H1 (cell line): ENCODE results near the gene MIPOL1. TPM values are rescaled to one million over a fixed set of nuclear protein-coding genes. Genes with fewer than 3 reads are reported as not detected.

Source experiments
- CTCF ChIA-PET: fragments of 300-600 bp; sonication (Branson Sonifier 250); formaldehyde crosslinking; loops from one replicate; lab custom pipeline; 2021; ENCODE audit not compliant: partially characterized antibody; lab: Charles Lee
- POLR2A ChIA-PET: fragments of 300-600 bp; sonication (Branson Sonifier 250); formaldehyde crosslinking; loops from one replicate; lab custom pipeline; 2021; ENCODE audit warnings: inconsistent platforms; ENCODE audit not compliant: partially characterized antibody; lab: Charles Lee
- DNase-seq, 2 experiments: peaks; one replicate each; pipeline versions ENCODE4 v3.0.0 to v3.0.0-alpha.2; 2010 to 2022; ENCODE audit warnings: low spot score in 2 of 2, low read depth in 1 of 2, mixed read lengths in 1 of 2
- FAIRE-seq: peaks from 2 replicates; lab custom pipeline; 2011; peaks lifted over from hg19 to GRCh38; lab: Jason Lieb, UNC
- H2AFZ ChIP-seq: 2 replicates; pipeline ENCODE4 v1.8.1; 2012; ENCODE audit warnings: low read length, inconsistent platforms
- H2AK5ac ChIP-seq: 2 replicates; pipeline ENCODE4 v1.6.1; 2013; ENCODE audit warnings: low read depth, low read length
- H2BK120ac ChIP-seq: replicated peaks from 2 replicates; pipeline ENCODE3; 2013; ENCODE audit warnings: low read depth, low read length, inconsistent platforms
- H2BK12ac ChIP-seq: 2 replicates; pipeline ENCODE4 v1.6.1; 2013; ENCODE audit warnings: low read depth, low read length
- H2BK15ac ChIP-seq: 2 replicates; pipeline ENCODE4 v1.6.1; 2013; ENCODE audit warnings: low read length
- H2BK20ac ChIP-seq: 2 replicates; pipeline ENCODE4 v1.6.1; 2013; ENCODE audit warnings: low read length
- H2BK5ac ChIP-seq: 2 replicates; pipeline ENCODE4 v1.6.1; 2013; ENCODE audit warnings: low read depth, low read length
- H3K14ac ChIP-seq: 2 replicates; pipeline ENCODE4 v1.6.1; 2013; ENCODE audit warnings: inconsistent platforms; ENCODE audit not compliant: insufficient read length
- H3K18ac ChIP-seq: 2 replicates; pipeline ENCODE4 v1.6.1; 2013; ENCODE audit warnings: low read length; ENCODE audit errors: extremely low read depth
- H3K23ac ChIP-seq: 2 replicates; pipeline ENCODE4 v1.6.1; 2013; ENCODE audit warnings: inconsistent platforms; ENCODE audit not compliant: insufficient read length
- H3K23me2 ChIP-seq: 2 replicates; pipeline ENCODE4 v1.6.1; 2013; ENCODE audit warnings: low read depth, low read length
- H3K27ac ChIP-seq: 2 replicates; pipeline ENCODE4 v1.6.1; 2011; ENCODE audit warnings: low read depth, low read length, inconsistent platforms
- H3K27me3 ChIP-seq, 4 experiments: replicated peaks in 1 of 4; 1 replicate in 1 of 4; 2 replicates in 3 of 4; pipeline versions ENCODE4 v1.6.1 to v1.8.1; 2011 to 2013; ENCODE audit warnings: low read length in 3 of 4, mild to moderate bottlenecking in 3 of 4, inconsistent platforms in 2 of 4, mixed read lengths in 2 of 4, moderate library complexity in 1 of 4; ENCODE audit not compliant: control insufficient read depth in 3 of 4, insufficient read depth in 3 of 4; ENCODE audit errors: extremely low read depth in 1 of 4
- H3K36me3 ChIP-seq, 4 experiments: 2 replicates each; pipeline versions ENCODE4 v1.6.1 to v1.8.1; 2011 to 2013; ENCODE audit warnings: mild to moderate bottlenecking in 4 of 4, low read length in 3 of 4, moderate library complexity in 2 of 4, control low read depth in 1 of 4, inconsistent platforms in 1 of 4; ENCODE audit not compliant: insufficient read depth in 4 of 4, control insufficient read depth in 2 of 4
- H3K4ac ChIP-seq: replicated peaks from 2 replicates; pipeline ENCODE3; 2013; ENCODE audit warnings: low read length, low read depth, mixed read lengths, inconsistent platforms; ENCODE audit not compliant: insufficient read length
- H3K4me1 ChIP-seq, 4 experiments: replicated peaks in 1 of 4; 1 replicate in 1 of 4; 2 replicates in 3 of 4; pipeline versions ENCODE4 v1.6.1 to v1.8.1; 2011 to 2013; ENCODE audit warnings: low read length in 3 of 4, inconsistent platforms in 2 of 4, mixed read lengths in 1 of 4; ENCODE audit not compliant: insufficient read depth in 4 of 4, control insufficient read depth in 3 of 4
- H3K4me2 ChIP-seq, 2 experiments: 2 replicates each; pipeline versions ENCODE4 v1.6.1 to v1.8.1; 2011 to 2013; ENCODE audit warnings: low read depth in 2 of 2, low read length in 2 of 2, control low read depth in 1 of 2, inconsistent platforms in 1 of 2, mild to moderate bottlenecking in 1 of 2; ENCODE audit not compliant: insufficient read depth in 1 of 2
- H3K4me3 ChIP-seq, 4 experiments: fragments of 200-600, 300-600 bp in 1 of 4; sonication (generic), shearing (Covaris generic), sonication (Bioruptor Twin) in 1 of 4; 2 replicates each; pipeline versions ENCODE4 v1.5.1 to v1.8.1; 2011 to 2016; ENCODE audit warnings: low read length in 4 of 4, low read depth in 3 of 4, control low read depth in 2 of 4, inconsistent platforms in 2 of 4, mild to moderate bottlenecking in 2 of 4, mixed read lengths in 1 of 4, moderate library complexity in 1 of 4; ENCODE audit not compliant: insufficient read depth in 2 of 4; ENCODE audit errors: extremely low read depth in 1 of 4
- H3K56ac ChIP-seq: replicated peaks from 2 replicates; pipeline ENCODE3; 2013; ENCODE audit warnings: low read depth, mild to moderate bottlenecking, mixed read lengths, low read length, inconsistent platforms; ENCODE audit not compliant: insufficient read length
- H3K79me1 ChIP-seq: 2 replicates; pipeline ENCODE4 v1.6.1; 2013; ENCODE audit warnings: low read depth, low read length, control low read depth
- H3K79me2 ChIP-seq, 2 experiments: 2 replicates each; pipeline versions ENCODE4 v1.6.1 to v1.8.1; 2012 to 2013; ENCODE audit warnings: low read length in 2 of 2, mild to moderate bottlenecking in 2 of 2, inconsistent platforms in 1 of 2; ENCODE audit not compliant: insufficient read depth in 2 of 2, control insufficient read depth in 1 of 2
- H3K9ac ChIP-seq, 4 experiments: replicated peaks in 1 of 4; 1 replicate in 1 of 4; 2 replicates in 3 of 4; pipeline versions ENCODE4 v1.6.1 to v1.8.1; 2011 to 2013; ENCODE audit warnings: low read depth in 3 of 4, low read length in 3 of 4, control low read depth in 2 of 4, mild to moderate bottlenecking in 2 of 4, moderate library complexity in 2 of 4, inconsistent platforms in 1 of 4; ENCODE audit errors: extremely low read depth in 1 of 4
- H3K9me3 ChIP-seq, 2 experiments: 2 replicates each; pipeline versions ENCODE4 v1.6.1 to v1.8.1; 2012 to 2013; ENCODE audit warnings: mild to moderate bottlenecking in 2 of 2, moderate library complexity in 2 of 2, control low read depth in 1 of 2, inconsistent platforms in 1 of 2, low read depth in 1 of 2, low read length in 1 of 2, mixed read lengths in 1 of 2; ENCODE audit not compliant: insufficient read depth in 2 of 2
- H4K20me1 ChIP-seq, 2 experiments: replicated peaks in 1 of 2; 2 replicates each; pipeline versions ENCODE3 to v1.8.1; 2011 to 2013; ENCODE audit warnings: inconsistent platforms in 2 of 2, low read length in 2 of 2, mild to moderate bottlenecking in 1 of 2; ENCODE audit not compliant: insufficient read depth in 2 of 2, control insufficient read depth in 1 of 2
- H4K5ac ChIP-seq: 2 replicates; pipeline ENCODE4 v1.6.1; 2013; ENCODE audit warnings: low read length, low read depth, mixed read lengths, inconsistent platforms; ENCODE audit not compliant: insufficient read length
- H4K8ac ChIP-seq: 2 replicates; pipeline ENCODE4 v1.8.0; 2013; ENCODE audit warnings: mild to moderate bottlenecking, moderate library complexity, low read length, inconsistent platforms; ENCODE audit not compliant: insufficient read depth; ENCODE audit errors: extremely low read depth
- H4K91ac ChIP-seq: replicated peaks from 2 replicates; pipeline ENCODE3; 2013; ENCODE audit warnings: low read length, mixed read lengths, inconsistent platforms; ENCODE audit not compliant: insufficient read length
- ATF3 ChIP-seq: IDR thresholded peaks from 2 replicates; pipeline ENCODE4 v1.6.1; 2011; ENCODE audit warnings: low read depth, mild to moderate bottlenecking, low read length; ENCODE audit not compliant: insufficient read depth
- CBX5 ChIP-seq: fragments of 300-800, 300-1000 bp; sonication (generic); IDR thresholded peaks from 2 replicates; pipeline ENCODE4 v1.7.1; 2016; ENCODE audit warnings: antibody characterized with exemption, low read length, low read depth
- CHD2 ChIP-seq: IDR thresholded peaks from 2 replicates; pipeline ENCODE4 v1.6.1; 2012; ENCODE audit warnings: low read length, improper control_type of control experiment
- E2F6 ChIP-seq: IDR thresholded peaks from 2 replicates; pipeline ENCODE4 v1.6.1; 2012; ENCODE audit warnings: inconsistent platforms
- FOSL1 ChIP-seq: IDR thresholded peaks from 2 replicates; pipeline ENCODE4 v1.6.1; 2011; ENCODE audit warnings: mild to moderate bottlenecking, low read depth, low read length, moderate library complexity; ENCODE audit not compliant: insufficient read depth
- HDAC6 ChIP-seq: IDR thresholded peaks from one replicate; pipeline ENCODE4 v1.7.1; 2012; ENCODE audit warnings: low read depth, mild to moderate bottlenecking, inconsistent platforms, low read length, moderate library complexity
- PHF8 ChIP-seq: fragments of 200-600 bp; sonication (generic); conservative IDR thresholded peaks from 2 replicates; pipeline ENCODE4 v1.7.1; 2012; ENCODE audit warnings: low read depth, mild to moderate bottlenecking, inconsistent platforms, low read length, moderate library complexity
- SIN3A ChIP-seq, 2 experiments: IDR thresholded peaks in 1 of 2; conservative IDR thresholded peaks in 1 of 2; 2 replicates each; pipeline ENCODE4 v1.6.1; 2011 to 2012; ENCODE audit warnings: low read length in 2 of 2, improper control_type of control experiment in 1 of 2, low read depth in 1 of 2, mild to moderate bottlenecking in 1 of 2
- SIX5 ChIP-seq: IDR thresholded peaks from 2 replicates; pipeline ENCODE4 v1.6.1; 2011; ENCODE audit warnings: mild to moderate bottlenecking, low read depth, low read length
- SP2 ChIP-seq: IDR thresholded peaks from 2 replicates; pipeline ENCODE4 v1.6.1; 2012; ENCODE audit warnings: mild to moderate bottlenecking, low read length, inconsistent platforms
- USF2 ChIP-seq: IDR thresholded peaks from 2 replicates; pipeline ENCODE4 v1.6.1; 2011; ENCODE audit warnings: low read length, improper control_type of control experiment
- YY1 ChIP-seq: IDR thresholded peaks from 2 replicates; pipeline ENCODE4 v1.6.1; 2011; ENCODE audit warnings: low read depth, mild to moderate bottlenecking, low read length
- WGBS, 2 experiments: shearing (Covaris generic) in 1 of 2; methylation state at CpG; one replicate each; pipeline versions ENCODE4 v1.1.6 to v1.1.7; 2013 to 2015; ENCODE audit warnings: low lambda C conversion rate in 2 of 2, mixed read lengths in 2 of 2, inconsistent platforms in 1 of 2, low coverage in 1 of 2, missing lambda C conversion rate in 1 of 2; ENCODE audit not compliant: insufficient replicate concordance in 2 of 2, insufficient coverage in 1 of 2, insufficient read length in 1 of 2; ENCODE audit errors: extremely low coverage in 1 of 2, missing lambda C conversion rate in 1 of 2; 5-methylcytosine and 5-hydroxymethylcytosine counted together
- polyA plus RNA-seq, 7 experiments: library from polyadenylated mRNA; depleted of rRNA in 3 of 7; stranded (reverse) in 5 of 7; unstranded in 2 of 7; fragments of >200 nt in 5 of 7; fragments of 200-250 nt in 2 of 7; gene quantifications; 1 replicate in 5 of 7; 2 replicates in 1 of 7; 4 replicates in 1 of 7; pipeline versions ENCODE4 v1.2.1 to v1.2.3, GENCODE V29; 2011 to 2013; ENCODE audit warnings: missing spikeins in 2 of 7, mixed read lengths in 2 of 7
- total RNA-seq: library from RNA; stranded (reverse); fragmentation: NEBNext Ultra II Directional; extraction: Animal tissue kit (Norgen Biotek cat#: 25700); gene quantifications from 2 replicates; pipeline ENCODE4 v1.2.1, GENCODE V29; 2021

The MIPOL1 gene
- total and polyA plus RNA-seq, 2 of the 8 experiments (the other 6 are each of a cell fraction or from before 2014, with no cell fraction given): 2.8 to 23.9 TPM

GRCh38 chr14:37512173-37512572 is 314.4 kb downstream of the MIPOL1 start:
- no peak for FAIRE-seq
- TF ChIP-seq CHD2 (no peak), CBX5 (no peak), USF2 (no peak), SIN3A (conservative IDR thresholded peaks at IDR 0.05 in 1 of 2, IDR thresholded peaks at IDR 0.05 in 1 of 2; ENCODE audit: low read depth in 1 of 2, low read length in 2 of 2) (no peak), FOSL1 (no peak), SP2 (no peak), PHF8 (no peak), HDAC6 (no peak), ATF3 (no peak), E2F6 (no peak), YY1 (no peak), SIX5 (no peak)

More at GRCh38 chr14:37512173-37512572, 314.4 kb downstream of the MIPOL1 start:
- Histone ChIP-seq H2BK20ac (no peak overlapping the region), H2AFZ (no peak overlapping the region), H3K4ac (no peak overlapping the region), H3K4me2 (no peak overlapping the region), H2AK5ac (no peak overlapping the region), H3K56ac (no peak overlapping the region), H2BK12ac (no peak overlapping the region), H3K9me3 (no peaks in the 10 kb centered on the region), H3K9ac (no peak overlapping the region), H3K27me3 (no peaks in the 10 kb centered on the region), H3K14ac (no peak overlapping the region), H2BK15ac (no peak overlapping the region), H3K18ac (no peak overlapping the region), H3K4me1 (no peaks in the 10 kb centered on the region), H4K8ac (no peak overlapping the region), H3K79me2 (no peaks in the 10 kb centered on the region), H2BK120ac (no peak overlapping the region), H3K4me3 (no peak overlapping the region), H4K5ac (no peak overlapping the region), H3K23ac (no peak overlapping the region), H3K23me2 (no peaks in the 10 kb centered on the region), H3K36me3 (no peaks in the 10 kb centered on the region), H3K79me1 (no peaks in the 10 kb centered on the region), H3K27ac (no peak overlapping the region), H4K91ac (no peak overlapping the region), H2BK5ac (no peak overlapping the region), H4K20me1 (no peaks in the 10 kb centered on the region)
- ChIA-PET CTCF (no interaction called here), POLR2A (no interaction called here)
- DNase-seq: no peak
- WGBS, 2 experiments: 82% methylated on average over 3 of the region's 3 CpGs; no CpG with 5 or more reads in 1 of the 2 experiments
